Measurements from ENCODE around the gene NUDT1.

The NUDT1 gene

DNA sequence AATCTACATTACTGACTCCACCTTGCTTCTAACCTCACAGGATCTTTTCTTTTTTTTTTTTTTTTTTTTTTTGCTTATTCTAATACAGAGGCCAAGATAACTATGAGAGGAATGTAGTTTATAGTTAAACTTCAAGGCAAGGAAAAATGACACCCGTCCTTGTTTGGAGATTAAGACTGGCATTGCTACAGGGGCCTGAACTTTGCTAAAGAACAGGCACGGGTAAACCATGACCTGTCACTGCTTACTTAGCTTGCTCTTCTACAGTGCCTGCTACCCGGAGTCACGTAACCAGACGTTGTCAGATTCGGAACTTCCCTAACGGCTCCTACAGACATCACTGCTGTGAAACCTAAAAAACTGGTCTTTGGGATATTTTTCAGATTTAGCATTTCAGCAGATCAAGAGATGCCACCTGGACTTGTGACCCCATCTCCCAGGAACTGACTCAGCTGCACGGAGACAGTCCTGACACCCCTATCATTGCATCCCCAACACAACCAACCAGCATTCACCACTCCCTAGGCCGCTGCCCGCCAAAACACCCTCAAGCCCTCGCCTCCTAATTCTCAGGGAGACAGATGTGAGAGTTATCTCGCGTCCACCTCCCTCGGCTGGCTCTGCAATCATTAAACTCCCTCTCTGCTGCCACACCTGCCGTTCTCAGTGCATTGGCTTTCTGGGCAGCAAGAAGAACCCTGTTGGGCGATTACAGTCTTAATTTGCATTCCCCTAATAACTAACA is 36.8 kb upstream of the NUDT1 start:
- no peak for DNase-seq

DNA sequence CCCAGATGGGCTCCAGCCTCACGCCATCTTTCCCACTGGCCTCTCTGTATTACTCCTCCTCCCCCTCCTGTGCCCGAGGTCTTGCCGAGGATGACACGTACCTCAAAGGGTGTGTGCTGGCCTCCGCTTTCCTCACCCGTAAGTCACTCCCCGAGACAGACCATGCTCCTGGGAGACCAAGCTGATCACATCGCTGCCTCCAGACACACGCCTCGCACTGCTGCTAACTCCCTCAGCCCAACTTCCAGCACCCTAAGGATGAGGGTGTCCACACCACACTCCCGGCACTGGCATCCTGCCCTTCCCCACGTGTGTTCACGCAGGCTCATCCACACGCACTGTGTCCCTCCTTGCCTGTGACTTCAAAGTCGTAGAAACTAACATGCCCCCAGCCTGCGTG is 33.3 kb upstream of the NUDT1 start:
- DNase-seq: no peak

DNA sequence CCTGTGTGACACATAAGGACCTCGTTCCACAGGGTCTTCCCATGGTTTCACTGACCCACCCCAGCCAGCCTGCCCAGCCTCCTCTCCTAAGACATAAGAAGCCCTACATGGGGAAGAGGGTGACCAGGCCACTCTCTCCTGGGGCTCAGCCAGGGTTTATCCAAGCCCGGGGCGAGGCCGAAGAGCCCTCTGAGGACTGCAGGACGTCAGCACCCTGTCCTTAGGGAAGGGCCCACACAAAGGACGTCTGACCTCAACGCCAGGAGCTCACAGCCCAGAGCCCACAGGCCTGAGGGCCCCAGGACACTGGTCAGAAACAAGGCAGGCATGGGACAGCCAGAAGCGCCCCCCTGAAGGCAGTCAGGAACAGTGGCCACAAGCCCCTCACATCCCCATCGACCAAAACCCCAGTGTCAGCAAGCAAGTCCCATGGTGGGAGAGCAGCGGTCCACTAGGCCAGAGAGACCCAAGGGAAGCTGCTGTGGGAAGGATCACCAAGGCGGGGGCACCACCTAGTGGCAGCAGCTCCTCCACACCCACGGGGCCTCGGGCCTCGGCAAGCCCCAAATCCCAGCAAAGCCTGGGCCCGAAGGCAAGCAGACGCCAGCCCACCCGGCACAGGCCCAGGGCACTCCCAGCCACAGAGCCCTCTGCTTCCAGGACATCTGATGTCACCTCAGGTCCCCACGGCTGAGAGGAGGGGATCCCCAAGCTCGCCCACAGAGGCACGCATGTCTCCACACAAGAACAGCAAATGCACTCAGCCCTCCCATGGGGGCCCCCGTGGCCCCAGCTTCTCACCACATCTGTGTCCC is 32.7 kb upstream of the NUDT1 start:
- no peak for DNase-seq

DNA sequence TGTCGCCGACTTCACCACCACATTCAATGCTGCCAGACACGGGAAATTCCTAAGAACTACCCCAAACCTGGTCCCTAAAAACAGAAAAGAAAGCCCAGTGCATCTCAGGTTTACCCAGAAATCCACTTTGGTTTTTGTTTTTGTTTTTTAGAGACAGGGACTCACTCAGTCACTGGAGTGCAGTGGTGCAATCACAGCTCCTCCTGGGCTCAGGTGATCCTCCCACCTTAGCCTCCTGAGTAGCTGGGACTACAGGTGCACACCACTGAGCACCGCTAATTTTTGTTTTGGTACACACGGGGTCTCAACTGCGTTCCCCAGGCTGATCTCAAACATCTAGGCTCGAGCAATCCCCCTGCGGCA is 32.1 kb upstream of the NUDT1 start:
- no peak for DNase-seq

DNA sequence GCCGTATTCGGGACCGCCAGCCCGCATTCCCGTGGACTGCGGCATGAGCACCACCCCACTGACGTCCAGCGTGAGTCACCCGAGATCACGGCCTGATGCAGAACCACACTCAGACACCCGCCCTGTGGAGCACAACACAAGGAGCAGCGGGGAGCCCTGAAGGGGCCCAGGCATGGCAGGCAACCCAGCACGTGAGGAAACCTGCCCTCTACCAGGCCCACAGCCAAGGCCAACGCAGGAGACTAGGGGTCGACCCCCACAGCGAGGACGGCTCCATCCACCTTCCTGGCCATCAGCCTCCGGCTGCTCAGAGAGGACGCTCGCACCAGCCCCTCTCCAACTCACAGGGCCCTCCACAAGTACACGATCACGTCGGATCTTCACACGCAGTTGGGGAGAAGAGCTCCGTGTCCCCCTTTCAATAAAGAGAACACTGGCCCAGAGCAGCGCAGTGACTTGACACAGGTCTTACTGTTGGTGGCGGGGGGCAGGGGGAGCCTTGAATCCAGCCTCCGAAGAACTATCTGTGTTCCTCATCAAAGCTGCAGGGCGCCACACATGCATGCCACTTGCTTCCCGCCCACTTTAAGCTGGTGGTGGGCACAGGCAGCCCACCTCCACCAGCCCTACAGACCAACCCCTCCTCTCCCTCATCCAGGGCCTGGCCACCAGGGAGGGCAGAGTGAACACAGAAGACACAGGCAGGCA is 31.3 kb upstream of the NUDT1 start:
- DNase-seq: no peak

DNA sequence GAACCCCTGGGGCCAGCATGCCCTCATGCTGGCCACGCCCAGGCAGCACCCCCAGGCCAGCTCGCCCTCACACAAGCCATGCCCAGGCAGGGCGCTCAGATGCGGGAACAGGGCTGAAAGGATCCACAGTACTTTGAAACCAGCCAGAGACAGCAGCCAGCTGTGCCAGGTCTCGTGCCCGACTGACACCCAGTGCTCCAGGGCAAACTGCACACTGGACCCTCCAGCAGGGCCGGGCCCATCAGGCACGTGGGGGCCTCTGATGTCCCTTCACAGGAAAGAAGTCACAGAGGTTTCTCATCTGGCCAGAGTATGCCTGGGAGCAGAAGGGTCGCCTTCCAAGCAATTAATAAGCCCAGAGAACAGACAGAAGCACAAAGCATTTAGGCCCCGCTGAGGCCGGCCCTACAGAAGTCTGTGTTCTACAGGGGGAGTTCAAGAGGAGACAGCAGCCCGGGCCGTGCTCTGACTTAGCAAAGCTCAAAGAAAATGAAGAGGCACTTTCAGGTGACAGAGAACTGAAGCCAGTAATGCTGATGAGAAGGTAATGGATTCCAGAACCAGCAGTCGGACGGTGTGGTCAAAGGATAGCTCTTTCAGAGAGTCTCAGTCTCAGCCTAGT is 30.7 kb upstream of the NUDT1 start:
- no peak for DNase-seq

DNA sequence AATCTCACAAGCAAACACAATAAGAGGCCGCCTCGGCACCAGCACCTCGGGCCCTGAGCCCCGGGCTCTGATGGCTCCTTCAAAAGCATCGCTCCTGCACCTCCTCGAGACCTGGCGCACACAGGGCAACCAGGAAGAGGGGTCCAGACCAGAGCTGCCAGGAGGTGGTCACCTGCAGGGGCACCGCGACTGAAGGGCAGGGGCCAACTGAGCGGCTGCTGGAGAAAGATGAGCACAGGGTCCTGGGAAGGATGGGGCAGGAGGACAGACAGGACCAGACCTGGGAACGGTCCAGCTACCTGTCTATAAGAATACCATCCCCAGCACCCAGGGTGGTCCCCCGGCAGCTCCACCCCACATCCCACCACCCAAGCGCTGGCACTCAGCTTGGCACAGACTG is 30.1 kb upstream of the NUDT1 start:
- no peak for DNase-seq

DNA sequence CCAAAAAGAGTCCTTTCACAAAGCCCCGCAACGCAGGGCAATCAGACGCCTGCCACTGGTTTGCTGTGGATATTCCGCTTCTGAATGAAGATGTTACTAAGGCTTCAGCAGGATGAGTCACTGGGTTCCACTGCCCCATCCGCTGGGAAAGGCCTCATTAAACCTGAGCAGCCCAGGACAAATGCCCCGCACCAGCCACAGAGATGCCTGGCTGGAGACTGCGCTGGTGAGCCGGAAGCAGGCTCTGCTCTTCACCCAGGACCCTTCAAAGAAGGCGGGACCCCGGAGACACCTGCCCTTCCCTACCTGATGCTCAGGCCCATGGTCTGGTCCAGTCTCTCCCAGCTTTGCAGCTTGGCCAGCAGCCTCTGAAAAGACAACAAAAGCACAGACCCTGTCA is 29.1 kb upstream of the NUDT1 start:
- DNase-seq: no peak

DNA sequence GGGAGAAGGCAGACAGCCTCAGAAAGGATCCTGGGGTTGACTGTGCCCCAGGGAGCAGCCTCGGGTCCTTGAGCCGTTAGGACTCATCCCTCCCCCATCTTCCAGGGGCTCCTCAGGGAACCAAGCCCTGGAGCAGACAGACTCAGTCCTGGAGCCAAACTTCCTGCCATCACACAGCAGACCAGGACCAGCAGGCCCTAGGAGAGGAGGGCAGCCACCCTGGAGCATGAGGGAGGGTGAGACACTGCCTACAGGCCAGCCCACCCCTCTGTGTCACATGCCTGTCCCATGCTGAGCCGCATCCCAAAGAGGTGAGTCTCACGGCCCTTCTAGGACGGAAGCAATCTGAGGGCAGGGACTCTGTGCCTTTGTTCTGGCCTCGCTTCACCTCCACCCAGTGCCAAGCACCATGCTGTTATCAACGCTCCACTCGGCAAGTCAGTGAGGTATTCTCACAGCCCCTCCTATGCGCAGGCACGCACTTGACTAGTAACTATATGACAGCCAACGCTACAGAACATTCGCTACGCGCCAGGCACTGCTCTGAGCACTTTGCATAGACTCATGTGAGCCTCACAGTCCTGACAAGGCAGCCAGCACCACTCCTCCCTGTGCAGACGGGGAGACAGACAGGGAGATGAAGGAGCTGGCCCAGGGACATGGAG is 28.3 kb upstream of the NUDT1 start:
- no peak for DNase-seq

DNA sequence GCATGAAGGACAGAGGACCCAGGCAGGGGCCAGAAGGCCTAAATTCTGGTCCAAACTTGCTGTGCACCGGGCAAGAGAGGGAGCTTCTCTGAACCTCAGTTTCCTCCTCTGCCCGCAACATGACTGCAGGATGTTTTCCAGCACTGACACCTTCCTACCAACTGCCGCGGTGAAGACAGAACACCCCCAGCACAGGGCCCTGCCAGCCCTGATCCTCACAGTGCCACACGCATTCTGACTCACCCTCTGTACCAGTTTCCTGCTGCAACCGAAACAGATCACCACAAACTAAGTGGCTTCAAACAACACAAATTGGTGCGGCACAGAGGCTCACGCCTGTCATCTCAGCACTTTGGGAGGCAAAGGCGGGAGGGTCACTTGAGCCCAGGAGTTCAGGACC is 27.4 kb upstream of the NUDT1 start:
- no peak for DNase-seq

DNA sequence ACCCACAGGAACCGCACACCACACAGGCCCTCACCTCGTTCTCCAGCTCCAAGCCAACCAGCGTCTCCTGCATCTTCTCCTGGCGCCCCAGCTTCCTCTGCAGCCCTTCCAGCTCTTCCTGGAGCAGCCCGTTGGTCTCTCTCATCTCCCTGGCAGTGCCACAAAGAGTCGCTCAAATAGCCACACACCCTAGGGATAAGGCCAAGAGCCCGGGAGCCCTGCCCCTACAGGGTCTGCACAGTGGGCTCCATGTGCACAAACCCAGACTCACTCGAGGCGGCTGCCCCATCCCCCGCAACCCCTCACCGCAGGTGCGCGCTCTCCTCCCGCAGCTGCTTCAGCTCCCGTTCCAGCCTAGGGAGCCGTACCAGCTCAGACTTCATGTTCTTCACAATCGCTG is 26.2 kb upstream of the NUDT1 start:
- DNase-seq: no peak

DNA sequence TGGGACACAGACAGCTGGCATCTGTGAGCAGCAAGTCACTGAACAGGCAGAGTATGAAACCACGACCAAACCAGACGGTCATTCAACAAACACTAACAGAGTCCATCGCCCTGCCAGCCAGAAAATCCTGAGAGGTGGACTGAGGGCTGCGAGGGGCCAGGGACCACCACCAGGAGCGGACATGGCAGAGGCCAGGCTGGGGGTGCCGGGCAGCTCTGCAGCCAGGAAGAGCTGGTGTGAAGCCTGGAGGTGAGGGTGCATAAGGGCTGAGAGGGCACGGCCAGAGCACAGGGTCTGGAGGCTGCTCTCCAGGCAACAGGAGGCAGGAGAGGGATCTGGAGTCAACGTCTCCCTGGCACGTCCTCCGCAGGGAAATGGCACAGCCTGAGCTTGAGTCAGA is 24.8 kb upstream of the NUDT1 start:
- no peak for DNase-seq

DNA sequence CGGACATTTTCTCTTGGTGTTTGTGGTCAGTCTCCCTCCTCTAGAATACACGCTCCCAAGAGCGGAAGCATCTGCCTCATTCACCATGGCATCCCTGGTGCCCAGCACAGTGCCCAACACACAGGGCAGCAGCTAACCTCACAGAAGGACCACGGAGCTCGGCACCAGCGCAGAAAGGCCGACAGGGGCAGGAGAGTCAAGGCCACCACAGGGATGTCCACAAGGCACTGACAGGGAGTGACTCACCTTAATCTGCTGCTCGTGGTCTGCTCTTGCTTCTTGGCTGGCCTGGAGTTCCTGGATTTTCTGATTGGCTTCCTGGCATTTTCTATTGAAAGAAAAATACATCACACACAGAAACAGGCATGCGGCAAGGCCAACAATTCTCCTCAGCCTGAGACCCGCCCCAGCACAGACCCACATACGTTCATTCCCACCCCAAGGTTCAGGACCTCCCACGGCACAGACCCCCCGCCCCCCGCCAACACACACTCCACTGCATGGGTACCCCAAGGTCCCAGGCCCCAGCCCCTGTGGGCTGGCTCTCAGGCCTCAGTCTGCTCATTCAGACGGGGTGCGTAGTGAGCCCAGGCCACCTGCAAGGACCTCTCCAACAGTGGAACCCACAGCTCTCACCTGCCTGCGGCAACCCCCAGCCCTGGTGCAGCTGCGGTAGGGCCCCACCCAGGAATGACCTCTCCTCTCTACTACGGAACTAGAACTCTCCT is 24.1 kb upstream of the NUDT1 start:
- no peak for DNase-seq

DNA sequence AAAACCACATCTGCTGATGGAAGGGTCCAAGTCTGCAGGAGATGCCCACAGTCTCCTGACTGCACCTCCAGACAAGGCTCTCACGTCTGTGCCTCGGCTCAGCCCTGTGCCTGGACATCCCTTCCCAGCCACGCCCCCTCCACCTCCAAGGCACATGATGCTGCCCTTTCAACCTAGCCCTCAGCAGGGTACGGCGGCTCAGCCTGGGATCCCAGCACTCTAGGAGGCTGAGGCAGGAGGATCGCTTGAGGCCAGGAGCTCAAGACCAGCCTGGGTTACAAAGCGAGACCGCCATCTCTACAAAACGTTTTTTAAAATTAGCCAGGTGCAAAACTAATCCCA is 23.6 kb upstream of the NUDT1 start:
- no peak for DNase-seq

DNA sequence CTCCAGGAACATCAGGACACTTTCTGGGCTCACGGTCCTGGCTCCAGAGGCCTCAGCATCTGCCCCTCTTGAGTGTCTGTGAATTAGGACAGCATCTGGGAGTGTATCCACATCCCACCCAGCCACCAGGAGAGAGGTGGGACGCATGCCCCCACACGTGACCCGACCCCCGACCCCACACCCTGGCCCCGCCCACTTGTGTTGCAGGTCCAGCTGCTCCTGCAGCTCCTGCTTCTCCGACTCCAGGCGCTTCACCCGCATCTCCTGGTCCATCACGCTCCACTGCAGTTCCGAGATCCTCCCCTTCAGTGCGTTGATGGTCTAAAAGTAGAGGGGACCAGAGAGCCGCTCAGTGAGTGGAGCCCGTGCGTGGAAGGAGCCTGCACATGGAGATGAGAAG is 22.9 kb upstream of the NUDT1 start:
- no peak for DNase-seq

DNA sequence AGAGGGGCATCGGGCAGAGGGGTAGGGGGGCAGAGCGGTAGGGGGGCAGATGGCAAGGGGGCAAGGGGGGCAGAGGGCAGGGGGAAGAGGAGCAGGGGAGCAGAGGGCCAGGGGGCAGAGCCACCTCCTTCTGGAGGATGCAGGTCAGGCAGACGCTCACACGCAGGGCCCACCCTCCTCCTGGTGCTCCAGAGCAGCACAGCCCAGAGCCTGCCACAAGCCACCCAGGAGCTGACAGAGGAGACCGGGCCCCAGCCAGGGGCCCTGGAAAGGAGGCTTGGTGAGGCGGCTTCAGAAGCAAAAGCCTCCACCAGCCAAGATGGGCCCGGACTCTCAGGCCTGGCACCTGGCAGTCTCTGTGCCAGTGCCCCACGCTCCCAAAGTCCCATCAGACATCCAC is 22.4 kb upstream of the NUDT1 start:
- no peak for DNase-seq

DNA sequence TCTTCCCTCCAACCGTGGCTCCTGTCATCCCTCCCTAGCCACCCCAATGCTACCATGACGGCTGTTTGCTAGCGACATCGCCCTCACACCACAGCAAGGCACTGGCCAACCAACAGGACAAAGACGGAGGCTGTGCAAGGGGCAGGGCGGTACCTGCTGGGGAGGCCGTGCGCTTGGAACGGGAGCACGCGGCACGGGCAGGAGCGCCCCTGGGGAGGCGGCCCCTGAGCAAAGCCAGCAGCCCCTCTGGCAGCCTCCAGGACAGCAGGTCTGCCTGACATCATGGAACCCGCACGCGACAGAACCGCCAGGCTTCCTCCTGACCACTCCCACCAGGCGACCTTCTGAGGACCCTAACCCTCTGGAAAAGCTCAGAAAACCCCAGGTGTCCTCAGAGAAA is 22.0 kb upstream of the NUDT1 start:
- no peak for DNase-seq

DNA sequence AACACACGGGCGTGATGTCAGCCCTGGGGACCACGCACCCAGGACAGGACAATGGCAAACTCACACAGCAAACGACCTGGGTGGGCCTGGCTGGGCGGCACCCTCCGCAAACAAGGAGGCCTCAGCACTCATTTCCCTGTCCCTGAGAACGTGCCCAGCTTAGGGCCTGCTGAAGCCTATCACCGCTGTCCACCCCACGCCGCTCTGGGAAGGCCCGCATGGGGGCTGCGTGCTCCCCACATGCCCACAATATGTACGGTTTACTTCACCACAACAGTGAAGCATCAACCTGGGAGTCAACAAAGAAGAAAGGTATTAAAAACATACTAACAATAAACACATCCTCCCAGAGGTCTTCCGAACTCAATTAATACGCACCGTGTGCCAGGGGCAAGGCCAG is 21.5 kb upstream of the NUDT1 start:
- DNase-seq: no peak

DNA sequence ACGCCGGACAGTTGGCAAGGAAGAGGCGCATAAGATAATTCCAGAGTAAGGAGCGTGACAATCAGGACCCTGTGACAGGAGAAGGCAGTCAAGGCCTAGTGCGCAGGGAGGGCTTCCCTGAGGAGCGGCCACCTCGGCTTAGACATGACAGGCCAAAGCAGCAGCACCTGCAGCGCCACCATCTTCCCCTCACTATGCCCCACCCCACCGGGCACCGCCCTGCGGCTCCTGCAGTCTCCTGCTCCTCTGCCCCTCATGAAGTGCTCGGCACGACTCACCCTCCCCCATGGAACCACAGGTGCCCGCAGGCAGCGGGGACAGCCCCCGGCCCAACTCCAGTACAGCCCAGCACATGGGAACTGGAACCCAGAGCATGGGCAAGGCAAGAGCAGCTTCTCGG is 21.1 kb upstream of the NUDT1 start:
- DNase-seq: no peak

DNA sequence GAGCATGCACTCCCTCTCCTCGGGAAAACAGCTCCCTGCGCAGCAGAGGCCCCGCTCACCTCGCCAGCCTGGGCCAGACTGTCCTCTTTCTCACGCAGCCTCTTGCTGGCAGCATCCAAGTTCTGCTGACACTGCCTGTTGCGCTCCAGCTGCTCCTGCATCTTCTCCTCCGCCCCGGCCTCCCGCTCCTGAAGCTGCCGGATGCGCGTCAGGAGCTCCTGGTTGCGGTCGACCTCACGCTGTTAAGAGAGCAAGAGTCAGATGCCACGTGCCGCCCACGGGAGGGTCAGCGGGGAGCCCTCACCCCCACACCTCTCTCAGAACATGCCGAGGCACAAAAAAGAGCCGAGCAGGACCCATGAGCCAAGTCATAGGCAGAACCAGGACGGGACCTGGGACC is 19.5 kb upstream of the NUDT1 start:
- no peak for DNase-seq

DNA sequence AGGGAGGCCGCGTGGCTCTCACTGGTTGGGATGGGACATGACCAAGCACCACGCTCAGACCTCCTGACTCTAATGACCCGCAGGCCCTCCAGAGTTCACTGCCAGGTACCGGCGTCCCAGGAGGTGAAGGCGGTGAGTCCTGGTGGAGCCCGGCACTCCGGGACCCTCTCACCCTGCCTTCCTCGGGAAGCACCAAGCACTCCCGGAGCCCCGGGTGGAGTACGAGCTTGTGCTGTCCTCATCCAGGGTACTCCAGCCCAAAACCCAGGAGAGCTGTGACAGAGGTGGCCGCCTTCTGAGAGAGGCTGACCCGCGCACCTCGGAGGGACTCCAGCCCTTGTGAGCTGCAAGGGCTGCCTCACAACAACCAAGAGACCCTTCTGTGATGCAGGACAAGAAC is 18.7 kb upstream of the NUDT1 start:
- no peak for DNase-seq

DNA sequence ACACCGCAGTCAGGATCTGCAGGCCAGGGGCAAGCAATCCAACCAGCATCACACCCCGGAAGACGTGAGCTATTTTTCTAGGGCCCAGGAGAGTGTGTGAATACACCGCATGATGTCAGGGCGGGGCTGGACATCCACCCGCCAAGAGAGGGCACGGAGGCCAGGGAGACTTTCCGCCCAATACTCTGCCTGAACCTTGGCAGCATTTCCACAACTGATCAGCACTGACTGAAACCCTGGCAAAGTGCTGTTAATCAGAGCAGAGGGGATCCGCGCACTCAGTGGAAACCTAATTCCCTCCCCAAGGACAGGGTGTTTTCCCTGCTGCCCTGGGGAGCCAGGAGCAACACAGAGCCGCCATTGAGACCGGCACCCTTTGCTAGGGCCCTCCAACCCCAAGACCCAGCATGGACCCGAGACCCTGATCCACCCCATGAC is 17.5 kb upstream of the NUDT1 start:
- DNase-seq: no peak

DNA sequence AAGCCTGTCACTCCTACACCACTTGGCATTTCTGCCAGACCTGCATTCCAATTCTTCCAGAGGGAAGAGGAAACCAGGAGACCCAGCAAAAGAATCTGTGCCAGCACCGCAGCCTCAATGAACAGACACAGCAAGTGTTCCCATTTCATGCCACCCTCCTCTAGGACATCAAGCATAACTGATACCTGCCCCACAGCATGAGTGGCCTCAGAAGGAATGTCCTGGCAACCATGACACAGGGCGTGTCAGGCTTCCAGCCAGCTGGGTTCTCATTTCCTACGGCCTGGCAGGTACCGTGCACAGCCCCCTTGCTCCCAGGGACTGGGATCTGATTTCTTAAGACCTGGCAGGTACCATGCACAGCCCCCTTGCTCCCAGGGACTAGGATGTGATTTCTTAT is 17.1 kb upstream of the NUDT1 start:
- DNase-seq: no peak
